Measurements from ENCODE around the gene UNC45A. TPM values are rescaled to one million over a fixed set of nuclear protein-coding genes. Genes with fewer than 3 reads are reported as not detected.

The UNC45A gene
- total and polyA plus RNA-seq, 9 donors, result 26.2 to 75.6 (median 53.2) TPM

DNA sequence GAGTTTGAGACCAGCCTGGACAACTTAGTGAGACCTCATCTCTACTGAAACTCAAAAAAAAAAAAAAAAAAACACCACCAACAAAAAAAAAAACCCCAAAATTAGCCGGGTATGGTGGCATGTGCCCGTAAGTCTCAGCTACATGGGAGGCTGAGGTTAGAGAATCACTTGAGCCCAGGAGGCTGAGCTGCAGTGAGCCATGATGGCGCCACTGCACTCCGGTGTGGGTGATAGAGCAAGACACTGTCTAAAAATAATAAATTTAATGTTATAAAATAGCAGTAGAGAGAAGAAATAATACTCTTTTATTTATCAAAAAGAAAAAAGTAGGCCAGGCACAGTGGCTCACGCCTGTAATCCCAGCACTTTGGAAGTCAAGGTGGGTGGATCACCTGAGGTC lies 37.0 kb downstream of the UNC45A start:
- Histone ChIP-seq H3K27me3 (no peaks in the 10 kb centered on the region), H3K9me3 (no peaks in the 10 kb centered on the region), H3K36me3 (no peaks in the 10 kb centered on the region), H3K27ac (no peak overlapping the region), H3K4me3 (no peak overlapping the region), H3K4me1 (ENCODE audit: insufficient read depth) (no peaks in the 10 kb centered on the region)
- TF ChIP-seq, protein P1, sequence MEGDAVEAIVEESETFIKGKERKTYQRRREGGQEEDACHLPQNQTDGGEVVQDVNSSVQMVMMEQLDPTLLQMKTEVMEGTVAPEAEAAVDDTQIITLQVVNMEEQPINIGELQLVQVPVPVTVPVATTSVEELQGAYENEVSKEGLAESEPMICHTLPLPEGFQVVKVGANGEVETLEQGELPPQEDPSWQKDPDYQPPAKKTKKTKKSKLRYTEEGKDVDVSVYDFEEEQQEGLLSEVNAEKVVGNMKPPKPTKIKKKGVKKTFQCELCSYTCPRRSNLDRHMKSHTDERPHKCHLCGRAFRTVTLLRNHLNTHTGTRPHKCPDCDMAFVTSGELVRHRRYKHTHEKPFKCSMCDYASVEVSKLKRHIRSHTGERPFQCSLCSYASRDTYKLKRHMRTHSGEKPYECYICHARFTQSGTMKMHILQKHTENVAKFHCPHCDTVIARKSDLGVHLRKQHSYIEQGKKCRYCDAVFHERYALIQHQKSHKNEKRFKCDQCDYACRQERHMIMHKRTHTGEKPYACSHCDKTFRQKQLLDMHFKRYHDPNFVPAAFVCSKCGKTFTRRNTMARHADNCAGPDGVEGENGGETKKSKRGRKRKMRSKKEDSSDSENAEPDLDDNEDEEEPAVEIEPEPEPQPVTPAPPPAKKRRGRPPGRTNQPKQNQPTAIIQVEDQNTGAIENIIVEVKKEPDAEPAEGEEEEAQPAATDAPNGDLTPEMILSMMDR (IDR thresholded peaks at IDR 0.05), result no peak
- TF ChIP-seq POLR2A (IDR thresholded peaks at IDR 0.05), result no peak
- no peak for TF ChIP-seq EP300 (IDR thresholded peaks at IDR 0.05)
- intact Hi-C loops (cut with DNase I), result no loop called here
- DNase-seq, result no peak
- WGBS, 3 donors, result 83 to 97% (median 87%) methylated on average over 5 of the region's 5 CpGs

DNA sequence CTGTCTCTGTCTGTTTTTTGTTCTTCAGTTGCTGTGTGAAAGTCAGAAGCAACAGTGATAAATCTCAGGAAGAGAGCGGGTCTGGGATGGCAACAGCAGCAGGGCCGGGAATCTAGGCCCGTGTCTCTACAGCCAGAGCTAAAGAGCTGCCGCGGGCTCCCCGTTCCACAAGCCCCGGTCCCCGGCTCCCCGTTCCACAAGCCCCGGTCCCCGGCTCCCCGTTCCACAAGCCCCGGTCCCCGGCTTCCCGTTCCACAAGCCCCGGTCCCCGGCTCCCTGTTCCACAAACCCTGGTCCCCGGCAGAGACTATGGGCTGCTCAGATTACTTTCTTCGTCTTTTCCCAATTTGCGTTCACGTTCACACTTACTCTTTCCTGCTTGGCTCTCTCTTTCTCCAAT lies 39.1 kb downstream of the UNC45A start:
- H3K4me1 ChIP-seq (ENCODE audit: insufficient read depth), result no peaks in the 10 kb centered on the region
- intact Hi-C loops (cut with DNase I), result no loop called here
- DNase-seq, result no peak
- no peak overlapping the region for H3K27ac ChIP-seq
- no peak overlapping the region for H3K4me3 ChIP-seq
- H3K36me3 ChIP-seq, result no peaks in the 10 kb centered on the region
- TF ChIP-seq POLR2A (IDR thresholded peaks at IDR 0.05) (no peak), EP300 (IDR thresholded peaks at IDR 0.05) (no peak)
- TF ChIP-seq, protein P1 (IDR thresholded peaks at IDR 0.05), result no peak
- no peaks in the 10 kb centered on the region for H3K9me3 ChIP-seq
- H3K27me3 ChIP-seq, result no peaks in the 10 kb centered on the region
- 91 to 97% (median 93%) methylated on average over 20 to 21 of the region's 21 CpGs for WGBS, 3 donors

DNA sequence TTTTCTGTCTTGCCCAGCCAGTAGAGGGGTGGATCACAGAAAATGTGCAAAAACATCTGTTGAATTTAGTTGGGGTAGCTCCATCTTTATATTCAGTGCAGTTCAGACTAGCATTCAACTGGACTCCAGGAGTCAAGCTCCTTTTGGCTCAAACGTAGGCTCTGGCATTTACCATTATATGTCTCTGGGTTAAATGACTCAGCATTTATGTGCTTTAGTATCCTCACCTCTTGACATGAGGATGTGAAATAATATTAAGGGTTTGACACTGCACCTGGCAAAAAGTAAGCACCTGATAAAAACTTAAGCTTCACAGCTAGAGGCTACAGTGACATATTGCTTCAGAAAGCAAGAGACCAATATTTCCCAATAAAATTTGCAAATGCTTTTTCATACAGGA lies 44.5 kb downstream of the UNC45A start:
- no peaks in the 10 kb centered on the region for H3K9me3 ChIP-seq
- no peaks in the 10 kb centered on the region for H3K36me3 ChIP-seq
- intact Hi-C loops (cut with DNase I), result no loop called here
- H3K27me3 ChIP-seq, result no peaks in the 10 kb centered on the region
- no peak overlapping the region for H3K4me3 ChIP-seq
- H3K4me1 ChIP-seq (ENCODE audit: insufficient read depth), result no peaks in the 10 kb centered on the region
- no peak overlapping the region for H3K27ac ChIP-seq
- no peak for DNase-seq
- TF ChIP-seq, protein P1 (IDR thresholded peaks at IDR 0.05), result no peak
- TF ChIP-seq POLR2A (IDR thresholded peaks at IDR 0.05), result no peak
- TF ChIP-seq EP300 (IDR thresholded peaks at IDR 0.05), result no peak
- 44 to 78% (median 45%) methylated on average over 1 of the region's 1 CpG for WGBS, 3 donors

DNA sequence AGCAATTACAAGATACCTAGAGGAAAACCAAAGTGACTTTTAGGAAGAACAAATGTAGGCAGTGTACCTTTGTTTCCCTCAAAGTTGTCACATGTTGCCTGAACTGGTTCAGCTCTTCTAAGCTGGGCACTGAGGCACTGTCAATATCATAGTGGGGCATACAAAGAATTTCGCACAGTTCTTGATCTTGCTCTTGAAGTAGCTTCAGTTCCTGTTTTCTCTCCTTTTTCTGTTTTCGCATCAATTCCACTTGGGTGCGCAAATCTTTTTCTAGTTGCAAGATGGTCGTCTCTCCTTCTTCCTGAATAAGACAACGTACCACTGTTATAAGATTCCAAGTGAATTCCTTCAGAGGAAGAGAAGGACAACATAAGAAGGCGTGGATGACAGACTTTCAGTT lies 46.6 kb downstream of the UNC45A start:
- intact Hi-C loops (cut with DNase I), result no loop called here
- no peak overlapping the region for H3K27ac ChIP-seq
- no peaks in the 10 kb centered on the region for H3K4me1 ChIP-seq (ENCODE audit: insufficient read depth)
- no peaks in the 10 kb centered on the region for H3K36me3 ChIP-seq
- H3K4me3 ChIP-seq, result no peak overlapping the region
- DNase-seq, result no peak
- 88 to 96% (median 91%) methylated on average over 6 of the region's 6 CpGs for WGBS, 3 donors
- H3K9me3 ChIP-seq, result no peaks in the 10 kb centered on the region
- H3K27me3 ChIP-seq, result no peaks in the 10 kb centered on the region
- TF ChIP-seq EP300 (IDR thresholded peaks at IDR 0.05) (no peak), POLR2A (IDR thresholded peaks at IDR 0.05) (no peak)
- TF ChIP-seq, protein P1 (IDR thresholded peaks at IDR 0.05), result no peak

DNA sequence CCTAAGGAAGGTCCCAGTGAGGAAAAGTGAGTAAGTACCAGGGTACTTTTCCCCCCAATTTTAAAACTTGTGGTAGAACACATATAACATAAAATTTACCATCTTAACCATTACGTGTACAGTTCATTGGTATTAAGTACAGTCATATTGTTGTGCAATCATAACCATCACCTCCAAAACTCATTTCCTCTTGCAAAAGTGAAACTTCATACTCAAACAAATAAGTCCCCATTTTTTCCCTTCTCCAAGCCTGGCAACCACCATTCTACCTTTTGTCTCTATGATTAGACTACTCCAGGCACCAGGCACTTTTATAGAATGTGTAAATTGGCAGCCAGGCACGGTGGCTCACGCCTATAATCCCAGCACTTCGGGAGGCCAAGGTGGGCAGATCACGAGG lies 47.0 kb downstream of the UNC45A start:
- no peaks in the 10 kb centered on the region for H3K4me1 ChIP-seq (ENCODE audit: insufficient read depth)
- no peak for DNase-seq
- H3K4me3 ChIP-seq, result no peak overlapping the region
- H3K27me3 ChIP-seq, result no peaks in the 10 kb centered on the region
- no peaks in the 10 kb centered on the region for H3K36me3 ChIP-seq
- no peaks in the 10 kb centered on the region for H3K9me3 ChIP-seq
- no peak overlapping the region for H3K27ac ChIP-seq
- no peak for TF ChIP-seq EP300 (IDR thresholded peaks at IDR 0.05)
- TF ChIP-seq POLR2A (IDR thresholded peaks at IDR 0.05), result no peak
- TF ChIP-seq, protein P1 (IDR thresholded peaks at IDR 0.05), result no peak
- intact Hi-C loops (cut with DNase I), result no loop called here
- 93 to 95% (median 94%) methylated on average over 5 of the region's 5 CpGs for WGBS, 3 donors

Data from ovary (tissue), 9 donors.